H1 (cell line): ENCODE measurements around the gene ALPL. TPM values are rescaled to one million over a fixed set of nuclear protein-coding genes. Genes with fewer than 3 reads are reported as not detected.
"Not testable (repeated sequence)": the region's sequence is repeated elsewhere in the genome, so short reads cannot be mapped to it uniquely, and the experiment has no call there.

Experiments used
- CTCF ChIA-PET: fragments of 300-600 bp; sonication (Branson Sonifier 250); formaldehyde crosslinking; loops from one replicate; lab custom pipeline; 2021; ENCODE audit not compliant: partially characterized antibody; lab: Charles Lee
- POLR2A ChIA-PET: fragments of 300-600 bp; sonication (Branson Sonifier 250); formaldehyde crosslinking; loops from one replicate; lab custom pipeline; 2021; ENCODE audit warnings: inconsistent platforms; ENCODE audit not compliant: partially characterized antibody; lab: Charles Lee
- DNase-seq, 2 experiments: peaks; one replicate each; pipeline versions ENCODE4 v3.0.0 to v3.0.0-alpha.2; 2010 to 2022; ENCODE audit warnings: low spot score in 2 of 2, low read depth in 1 of 2, mixed read lengths in 1 of 2
- FAIRE-seq: peaks from 2 replicates; lab custom pipeline; 2011; peaks lifted over from hg19 to GRCh38; lab: Jason Lieb, UNC
- H2AFZ ChIP-seq: 2 replicates; pipeline ENCODE4 v1.8.1; 2012; ENCODE audit warnings: low read length, inconsistent platforms
- H2AK5ac ChIP-seq: 2 replicates; pipeline ENCODE4 v1.6.1; 2013; ENCODE audit warnings: low read depth, low read length
- H2BK120ac ChIP-seq: replicated peaks from 2 replicates; pipeline ENCODE3; 2013; ENCODE audit warnings: low read depth, low read length, inconsistent platforms
- H2BK12ac ChIP-seq: 2 replicates; pipeline ENCODE4 v1.6.1; 2013; ENCODE audit warnings: low read depth, low read length
- H2BK15ac ChIP-seq: 2 replicates; pipeline ENCODE4 v1.6.1; 2013; ENCODE audit warnings: low read length
- H2BK20ac ChIP-seq: 2 replicates; pipeline ENCODE4 v1.6.1; 2013; ENCODE audit warnings: low read length
- H2BK5ac ChIP-seq: 2 replicates; pipeline ENCODE4 v1.6.1; 2013; ENCODE audit warnings: low read depth, low read length
- H3K14ac ChIP-seq: 2 replicates; pipeline ENCODE4 v1.6.1; 2013; ENCODE audit warnings: inconsistent platforms; ENCODE audit not compliant: insufficient read length
- H3K18ac ChIP-seq: 2 replicates; pipeline ENCODE4 v1.6.1; 2013; ENCODE audit warnings: low read length; ENCODE audit errors: extremely low read depth
- H3K23ac ChIP-seq: 2 replicates; pipeline ENCODE4 v1.6.1; 2013; ENCODE audit warnings: inconsistent platforms; ENCODE audit not compliant: insufficient read length
- H3K23me2 ChIP-seq: 2 replicates; pipeline ENCODE4 v1.6.1; 2013; ENCODE audit warnings: low read depth, low read length
- H3K27ac ChIP-seq: 2 replicates; pipeline ENCODE4 v1.6.1; 2011; ENCODE audit warnings: low read depth, low read length, inconsistent platforms
- H3K27me3 ChIP-seq, 4 experiments: replicated peaks in 1 of 4; 1 replicate in 1 of 4; 2 replicates in 3 of 4; pipeline versions ENCODE4 v1.6.1 to v1.8.1; 2011 to 2013; ENCODE audit warnings: low read length in 3 of 4, mild to moderate bottlenecking in 3 of 4, inconsistent platforms in 2 of 4, mixed read lengths in 2 of 4, moderate library complexity in 1 of 4; ENCODE audit not compliant: control insufficient read depth in 3 of 4, insufficient read depth in 3 of 4; ENCODE audit errors: extremely low read depth in 1 of 4
- H3K36me3 ChIP-seq, 4 experiments: 2 replicates each; pipeline versions ENCODE4 v1.6.1 to v1.8.1; 2011 to 2013; ENCODE audit warnings: mild to moderate bottlenecking in 4 of 4, low read length in 3 of 4, moderate library complexity in 2 of 4, control low read depth in 1 of 4, inconsistent platforms in 1 of 4; ENCODE audit not compliant: insufficient read depth in 4 of 4, control insufficient read depth in 2 of 4
- H3K4ac ChIP-seq: replicated peaks from 2 replicates; pipeline ENCODE3; 2013; ENCODE audit warnings: low read length, low read depth, mixed read lengths, inconsistent platforms; ENCODE audit not compliant: insufficient read length
- H3K4me1 ChIP-seq, 4 experiments: replicated peaks in 1 of 4; 1 replicate in 1 of 4; 2 replicates in 3 of 4; pipeline versions ENCODE4 v1.6.1 to v1.8.1; 2011 to 2013; ENCODE audit warnings: low read length in 3 of 4, inconsistent platforms in 2 of 4, mixed read lengths in 1 of 4; ENCODE audit not compliant: insufficient read depth in 4 of 4, control insufficient read depth in 3 of 4
- H3K4me2 ChIP-seq, 2 experiments: 2 replicates each; pipeline versions ENCODE4 v1.6.1 to v1.8.1; 2011 to 2013; ENCODE audit warnings: low read depth in 2 of 2, low read length in 2 of 2, control low read depth in 1 of 2, inconsistent platforms in 1 of 2, mild to moderate bottlenecking in 1 of 2; ENCODE audit not compliant: insufficient read depth in 1 of 2
- H3K4me3 ChIP-seq, 4 experiments: fragments of 200-600, 300-600 bp in 1 of 4; sonication (generic), shearing (Covaris generic), sonication (Bioruptor Twin) in 1 of 4; 2 replicates each; pipeline versions ENCODE4 v1.5.1 to v1.8.1; 2011 to 2016; ENCODE audit warnings: low read length in 4 of 4, low read depth in 3 of 4, control low read depth in 2 of 4, inconsistent platforms in 2 of 4, mild to moderate bottlenecking in 2 of 4, mixed read lengths in 1 of 4, moderate library complexity in 1 of 4; ENCODE audit not compliant: insufficient read depth in 2 of 4; ENCODE audit errors: extremely low read depth in 1 of 4
- H3K56ac ChIP-seq: replicated peaks from 2 replicates; pipeline ENCODE3; 2013; ENCODE audit warnings: low read depth, mild to moderate bottlenecking, mixed read lengths, low read length, inconsistent platforms; ENCODE audit not compliant: insufficient read length
- H3K79me1 ChIP-seq: 2 replicates; pipeline ENCODE4 v1.6.1; 2013; ENCODE audit warnings: low read depth, low read length, control low read depth
- H3K79me2 ChIP-seq, 2 experiments: 2 replicates each; pipeline versions ENCODE4 v1.6.1 to v1.8.1; 2012 to 2013; ENCODE audit warnings: low read length in 2 of 2, mild to moderate bottlenecking in 2 of 2, inconsistent platforms in 1 of 2; ENCODE audit not compliant: insufficient read depth in 2 of 2, control insufficient read depth in 1 of 2
- H3K9ac ChIP-seq, 4 experiments: replicated peaks in 1 of 4; 1 replicate in 1 of 4; 2 replicates in 3 of 4; pipeline versions ENCODE4 v1.6.1 to v1.8.1; 2011 to 2013; ENCODE audit warnings: low read depth in 3 of 4, low read length in 3 of 4, control low read depth in 2 of 4, mild to moderate bottlenecking in 2 of 4, moderate library complexity in 2 of 4, inconsistent platforms in 1 of 4; ENCODE audit errors: extremely low read depth in 1 of 4
- H3K9me3 ChIP-seq, 2 experiments: 2 replicates each; pipeline versions ENCODE4 v1.6.1 to v1.8.1; 2012 to 2013; ENCODE audit warnings: mild to moderate bottlenecking in 2 of 2, moderate library complexity in 2 of 2, control low read depth in 1 of 2, inconsistent platforms in 1 of 2, low read depth in 1 of 2, low read length in 1 of 2, mixed read lengths in 1 of 2; ENCODE audit not compliant: insufficient read depth in 2 of 2
- H4K20me1 ChIP-seq, 2 experiments: replicated peaks in 1 of 2; 2 replicates each; pipeline versions ENCODE3 to v1.8.1; 2011 to 2013; ENCODE audit warnings: inconsistent platforms in 2 of 2, low read length in 2 of 2, mild to moderate bottlenecking in 1 of 2; ENCODE audit not compliant: insufficient read depth in 2 of 2, control insufficient read depth in 1 of 2
- H4K5ac ChIP-seq: 2 replicates; pipeline ENCODE4 v1.6.1; 2013; ENCODE audit warnings: low read length, low read depth, mixed read lengths, inconsistent platforms; ENCODE audit not compliant: insufficient read length
- H4K8ac ChIP-seq: 2 replicates; pipeline ENCODE4 v1.8.0; 2013; ENCODE audit warnings: mild to moderate bottlenecking, moderate library complexity, low read length, inconsistent platforms; ENCODE audit not compliant: insufficient read depth; ENCODE audit errors: extremely low read depth
- H4K91ac ChIP-seq: replicated peaks from 2 replicates; pipeline ENCODE3; 2013; ENCODE audit warnings: low read length, mixed read lengths, inconsistent platforms; ENCODE audit not compliant: insufficient read length
- CBX5 ChIP-seq: fragments of 300-800, 300-1000 bp; sonication (generic); IDR thresholded peaks from 2 replicates; pipeline ENCODE4 v1.7.1; 2016; ENCODE audit warnings: antibody characterized with exemption, low read length, low read depth
- GABPA ChIP-seq: IDR thresholded peaks from 2 replicates; pipeline ENCODE4 v1.6.1; 2011; ENCODE audit warnings: mild to moderate bottlenecking, low read length, moderate library complexity, borderline replicate concordance; ENCODE audit not compliant: insufficient read depth
- GTF2F1 ChIP-seq: IDR thresholded peaks from 2 replicates; pipeline ENCODE4 v1.6.1; 2012; ENCODE audit warnings: low read depth, low read length, improper control_type of control experiment, borderline replicate concordance
- HDAC2 ChIP-seq, 2 experiments: fragments of 300-600 bp in 1 of 2; sonication (generic) in 1 of 2; IDR thresholded peaks; 2 replicates each; pipeline ENCODE4 v1.6.1; 2011 to 2012; ENCODE audit warnings: low read depth in 2 of 2, low read length in 2 of 2, mild to moderate bottlenecking in 2 of 2, moderate library complexity in 2 of 2, borderline replicate concordance in 1 of 2, inconsistent platforms in 1 of 2
- JUN ChIP-seq: IDR thresholded peaks from 2 replicates; pipeline ENCODE4 v1.6.1; 2011; ENCODE audit warnings: low read depth, mild to moderate bottlenecking, improper control_type of control experiment, low read length
- KDM4A ChIP-seq: IDR thresholded peaks from one replicate; pipeline ENCODE4 v1.7.1; 2012; ENCODE audit warnings: low read depth, mild to moderate bottlenecking, moderate library complexity, low read length, inconsistent platforms; ENCODE audit not compliant: severe bottlenecking
- MAX ChIP-seq: IDR thresholded peaks from 2 replicates; pipeline ENCODE4 v1.6.1; 2012; ENCODE audit warnings: inconsistent platforms
- PHF8 ChIP-seq: fragments of 200-600 bp; sonication (generic); conservative IDR thresholded peaks from 2 replicates; pipeline ENCODE4 v1.7.1; 2012; ENCODE audit warnings: low read depth, mild to moderate bottlenecking, inconsistent platforms, low read length, moderate library complexity
- POLR2AphosphoS5 ChIP-seq: IDR thresholded peaks from 2 replicates; pipeline ENCODE4 v1.6.1; 2011; ENCODE audit warnings: low read depth, low read length
- TAF7 ChIP-seq: optimal IDR thresholded peaks from 2 replicates; pipeline ENCODE3; 2011; ENCODE audit warnings: low read depth, mild to moderate bottlenecking, inconsistent platforms, low read length, moderate library complexity, borderline replicate concordance
- TBP ChIP-seq: IDR thresholded peaks from 2 replicates; pipeline ENCODE4 v1.6.1; 2011; ENCODE audit warnings: low read depth, low read length, improper control_type of control experiment
- TEAD4 ChIP-seq: IDR thresholded peaks from 2 replicates; pipeline ENCODE4 v1.6.1; 2012; ENCODE audit warnings: low read depth, low read length, inconsistent platforms, mixed read lengths
- ZNF274 ChIP-seq: IDR thresholded peaks from 2 replicates; pipeline ENCODE4 v1.7.0; 2012; ENCODE audit warnings: low read length, borderline replicate concordance; ENCODE audit errors: extremely low read depth
- polyA plus RNA-seq, 7 experiments: library from polyadenylated mRNA; depleted of rRNA in 3 of 7; stranded (reverse) in 5 of 7; unstranded in 2 of 7; fragments of >200 nt in 5 of 7; fragments of 200-250 nt in 2 of 7; gene quantifications; 1 replicate in 5 of 7; 2 replicates in 1 of 7; 4 replicates in 1 of 7; pipeline versions ENCODE4 v1.2.1 to v1.2.3, GENCODE V29; 2011 to 2013; ENCODE audit warnings: missing spikeins in 2 of 7, mixed read lengths in 2 of 7
- total RNA-seq: library from RNA; stranded (reverse); fragmentation: NEBNext Ultra II Directional; extraction: Animal tissue kit (Norgen Biotek cat#: 25700); gene quantifications from 2 replicates; pipeline ENCODE4 v1.2.1, GENCODE V29; 2021

The ALPL gene
- total and polyA plus RNA-seq, 2 of the 8 experiments (the other 6 are each of a cell fraction or from before 2014, with no cell fraction given) = 175 to 362 TPM

DNA sequence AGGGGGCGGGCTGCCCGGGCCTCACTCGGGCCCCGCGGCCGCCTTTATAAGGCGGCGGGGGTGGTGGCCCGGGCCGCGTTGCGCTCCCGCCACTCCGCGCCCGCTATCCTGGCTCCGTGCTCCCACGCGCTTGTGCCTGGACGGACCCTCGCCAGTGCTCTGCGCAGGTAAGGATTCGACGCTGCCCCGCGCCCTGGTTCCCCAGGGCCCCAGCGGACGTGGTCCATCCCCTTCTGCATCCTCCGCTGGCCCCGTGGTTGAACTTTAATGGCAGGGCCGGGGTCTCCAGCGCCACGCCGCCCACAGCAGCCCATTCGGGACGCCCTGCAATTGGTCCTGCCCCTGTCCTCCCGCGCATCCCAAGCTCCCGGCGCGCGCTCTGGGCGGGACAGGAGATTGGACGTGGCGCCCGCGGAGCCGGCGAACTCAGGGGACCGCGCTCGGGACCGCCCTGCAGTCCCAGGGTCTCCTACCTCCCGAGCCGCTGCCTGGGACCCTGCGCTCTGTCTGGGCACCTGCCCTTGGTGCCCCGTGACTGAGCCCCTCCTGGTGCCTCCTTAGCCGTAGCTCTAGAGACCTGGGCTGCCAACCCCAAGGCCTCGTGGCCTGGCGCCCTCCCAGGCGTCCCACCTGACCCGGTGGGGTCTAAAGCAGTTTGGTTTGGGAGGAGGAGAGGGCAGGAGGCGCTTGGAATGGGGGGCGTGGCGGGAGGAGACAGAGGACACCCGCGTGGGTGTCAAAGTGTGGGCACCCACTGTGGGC lies at the start of gene ALPL (continued):
- TF ChIP-seq TAF7 (peak; percentile 41), HDAC2 (IDR thresholded peaks at IDR 0.05; ENCODE audit: borderline replicate concordance in 1 of 2, low read depth in 2 of 2, low read length in 2 of 2) (0 out of 4 replicates have a peak, but pooled peaks of 1 of the 2 experiments have one; percentile 22), CBX5 (no peak), ZNF274 (no peak), PHF8 (peak; percentile 77), KDM4A (peak; percentile 70), GABPA (no peak), TBP (peak; percentile 15; the same call in 1 of the 2 replicates), MAX (peak; percentile 54; the same call in 1 of the 2 replicates), POLR2AphosphoS5 (peak; percentile 63), TEAD4 (no peak), GTF2F1 (no peak), JUN (no peak)
- TF ChIP-seq, all 59 proteins: peak for 10

GRCh38 chr1:21465127-21465526 lies 44.1 kb upstream of the ALPL start:
- DNase-seq, H3K4me1 ChIP-seq, H3K9me3 ChIP-seq, H3K18ac ChIP-seq, FAIRE-seq, H3K27me3 ChIP-seq, H3K4ac ChIP-seq, H2BK120ac ChIP-seq, H3K23ac ChIP-seq, H2AFZ ChIP-seq, H4K8ac ChIP-seq, POLR2A ChIA-PET, H3K36me3 ChIP-seq, H3K23me2 ChIP-seq, H3K14ac ChIP-seq, H3K56ac ChIP-seq, H4K91ac ChIP-seq, H2BK5ac ChIP-seq, H3K9ac ChIP-seq, H2BK20ac ChIP-seq, CTCF ChIA-PET, H3K4me3 ChIP-seq, H2BK12ac ChIP-seq, H4K5ac ChIP-seq, H2BK15ac ChIP-seq, H3K27ac ChIP-seq, H2AK5ac ChIP-seq, H4K20me1 ChIP-seq, H3K79me2 ChIP-seq, H3K4me2 ChIP-seq, H3K79me1 ChIP-seq: not testable (repeated sequence)
